HG03064 (cell line): Measurements from ENCODE around the gene LIG3.
"Not testable (repeated sequence)": the region's sequence is repeated elsewhere in the genome, so short reads cannot be mapped to it uniquely, and the experiment has no call there.

Source experiments
- ATAC-seq: cut with Tn5 transposase; IDR thresholded peaks from one replicate; pipeline ENCODE4 v1.9.1; 2021; ENCODE audit warnings: low read depth; ENCODE audit not compliant: unreplicated experiment

Gene LIG3

GRCh38 chr17:35030780-35031179, 50.5 kb downstream of the LIG3 start:
- no peak for ATAC-seq

- no peak for ATAC-seq
Observed at GRCh38 chr17:35038453-35038852, 58.1 kb downstream of the LIG3 start.

GRCh38 chr17:35041390-35041789, 61.1 kb downstream of the LIG3 start:
- ATAC-seq, result no peak

GRCh38 chr17:35044181-35044580, 63.9 kb downstream of the LIG3 start:
- ATAC-seq, result no peak

GRCh38 chr17:35045458-35045979, 65.2 kb downstream of the LIG3 start:
- ATAC-seq, result not testable (repeated sequence)

GRCh38 chr17:35046245-35046644, 65.9 kb downstream of the LIG3 start:
- ATAC-seq, result no peak

GRCh38 chr17:35046740-35047283, 66.5 kb downstream of the LIG3 start:
- no peak for ATAC-seq

- ATAC-seq, result no peak
Observed at GRCh38 chr17:35048685-35049379, 68.5 kb downstream of the LIG3 start.

- ATAC-seq, result no peak
Observed at GRCh38 chr17:35050170-35050569, 69.9 kb downstream of the LIG3 start.

- ATAC-seq, result peak; percentile 45
Observed at GRCh38 chr17:35051183-35051578, 70.9 kb downstream of the LIG3 start.

GRCh38 chr17:35051579-35052240, 71.4 kb downstream of the LIG3 start:
- peak; percentile 33 for ATAC-seq

GRCh38 chr17:35052241-35052610, 71.9 kb downstream of the LIG3 start:
- ATAC-seq, result no peak

- no peak for ATAC-seq
Observed at GRCh38 chr17:35052780-35053179, 72.5 kb downstream of the LIG3 start.

- ATAC-seq, result no peak
Observed at GRCh38 chr17:35053204-35053603, 72.9 kb downstream of the LIG3 start.

- no peak for ATAC-seq
Observed at GRCh38 chr17:35056013-35056412, 75.7 kb downstream of the LIG3 start.

GRCh38 chr17:35057332-35057915, 77.1 kb downstream of the LIG3 start:
- ATAC-seq, result no peak
